Measurements from ENCODE around the gene CDK11B. TPM values are rescaled to one million over a fixed set of nuclear protein-coding genes. Genes with fewer than 3 reads are reported as not detected.

CDK11B gene
- total RNA-seq, 1 experiment from 2014 or later = 30.1 TPM

GRCh38 chr1:1684031-1684681 is 25.4 kb upstream of the CDK11B start:
- Histone ChIP-seq H2BK15ac (ENCODE audit: low read depth, low read length) (no peak overlapping the region), H2BK120ac (ENCODE audit: low read depth, low read length, poor library complexity, severe bottlenecking) (no peak overlapping the region), H4K20me1 (ENCODE audit: control insufficient read depth, insufficient read depth, insufficient read length) (no peaks in the 10 kb centered on the region), H3K14ac (ENCODE audit: insufficient read depth, low read length) (no peak overlapping the region; the same call in 1 of the 2 replicates), H3K23ac (ENCODE audit: insufficient read length, low read depth, low read length) (no peak overlapping the region), H3K4ac (ENCODE audit: low read depth, low read length) (no peak overlapping the region), H3K27ac (ENCODE audit: insufficient read length, low read depth, low read length) (no peak overlapping the region), H2AFZ (ENCODE audit: low read length) (no peak overlapping the region), H3K79me2 (ENCODE audit: insufficient read depth, low read length) (peaks cover 4% of the 10 kb centered on the region; the same call in 1 of the 2 replicates), H2BK12ac (ENCODE audit: insufficient read length, low read depth, low read length) (no peak overlapping the region), H3K9ac (ENCODE audit: extremely low read depth, insufficient read length, low read length) (no peak overlapping the region), H3K4me2 (ENCODE audit: insufficient read depth, insufficient read length, low read length) (no peak overlapping the region), H3K27me3 (ENCODE audit: insufficient read depth, low read length) (no peaks in the 10 kb centered on the region), H3K4me1 (ENCODE audit: insufficient read depth, low read length) (peaks cover 5% of the 10 kb centered on the region; the same call in 1 of the 2 replicates), H4K5ac (ENCODE audit: insufficient read length, low read depth, low read length) (no peak overlapping the region), H3T11ph (ENCODE audit: low read length) (no peak overlapping the region), H3K23me2 (ENCODE audit: insufficient read length, low read depth, low read length, poor library complexity, severe bottlenecking) (no peaks in the 10 kb centered on the region), H4K8ac (replicated peaks; ENCODE audit: insufficient read length, low read depth, low read length) (no peak overlapping the region), H3K18ac (ENCODE audit: insufficient read length, low read depth, low read length) (no peak overlapping the region), H3K9me3 (ENCODE audit: control insufficient read depth, low read depth, low read length) (no peaks in the 10 kb centered on the region), H3K56ac (ENCODE audit: insufficient read length, low read depth, low read length) (no peak overlapping the region), H3K79me1 (ENCODE audit: insufficient read depth, low read depth, low read length, poor library complexity, severe bottlenecking) (peaks cover 4% of the 10 kb centered on the region), H2BK5ac (ENCODE audit: insufficient read length, low read length) (no peak overlapping the region), H2AK5ac (ENCODE audit: insufficient read length, low read length) (no peak overlapping the region), H4K91ac (ENCODE audit: insufficient read length, low read depth, low read length) (no peak overlapping the region), H2BK20ac (ENCODE audit: low read depth, low read length, poor library complexity, severe bottlenecking) (no peak overlapping the region)
- no peak for TF ChIP-seq CTCF (conservative IDR thresholded peaks at IDR 0.05)
- peaks cover 23 to 30% of the 10 kb centered on the region in 2 experiments for H3K4me1 Mint-ChIP-seq
- no peaks in the 10 kb centered on the region for H3K9me3 Mint-ChIP-seq
- no peak for DNase-seq
- H3K36me3 Mint-ChIP-seq (ENCODE audit: insufficient read depth in 1 of 3, low read depth in 3 of 3) = peaks cover 5 to 10% (median 6%) of the 10 kb centered on the region in 3 experiments; a peak in 5 of 7 replicates
- no CpG with 5 or more reads among the region's 28 CpGs for whole genome bisulfite sequencing (ENCODE audit: extremely low coverage, insufficient read length, low lambda C conversion rate)
- H3K4me3 Mint-ChIP-seq = no peak overlapping the region; a peak in 1 of 5 replicates
- H3K27ac Mint-ChIP-seq = peak overlapping the region; percentile 94 to 96 (median 95); a peak in 6 of 7 replicates
- H3K27me3 Mint-ChIP-seq (ENCODE audit: low read depth) = no peaks in the 10 kb centered on the region

Measured in H9 (cell line).